OCI-LY1 (cell line): ENCODE data around the gene TMEM240.

ENCODE experiments used
- H2AFZ ChIP-seq: fragments of 200-600 bp; sonication (generic), shearing (Covaris generic); 2 replicates; pipeline ENCODE4 v1.6.0; 2014; ENCODE audit warnings: antibody characterized with exemption, mild to moderate bottlenecking, low read length
- H3F3A ChIP-seq: fragments of 200-600 bp; sonication (generic), shearing (Covaris generic); 2 replicates; pipeline ENCODE4 v1.6.0; 2014; ENCODE audit warnings: mild to moderate bottlenecking, antibody characterized with exemption, low read length, moderate library complexity; ENCODE audit not compliant: insufficient read depth
- H3K27ac ChIP-seq: fragments of 200-600 bp; sonication (generic); 2 replicates; pipeline ENCODE4 v1.5.1; 2014; ENCODE audit warnings: low read length, mixed run types, mild to moderate bottlenecking, low read depth; ENCODE audit not compliant: poor library complexity, severe bottlenecking
- H3K27me3 ChIP-seq: fragments of 200-600 bp; sonication (generic); 2 replicates; pipeline ENCODE4 v1.6.0; 2014; ENCODE audit warnings: antibody characterized with exemption, mild to moderate bottlenecking, low read length, moderate library complexity; ENCODE audit not compliant: insufficient read depth
- H3K36me3 ChIP-seq: fragments of 200-600 bp; sonication (generic); 2 replicates; pipeline ENCODE4 v1.6.1; 2014; ENCODE audit warnings: mild to moderate bottlenecking, antibody characterized with exemption, low read length, moderate library complexity, mixed read lengths; ENCODE audit not compliant: insufficient read depth
- H3K4me1 ChIP-seq: fragments of 200-600 bp; sonication (generic); 2 replicates; pipeline ENCODE4 v1.5.1; 2014; ENCODE audit warnings: mild to moderate bottlenecking, low read length, moderate library complexity; ENCODE audit not compliant: insufficient read depth, severe bottlenecking
- H3K4me2 ChIP-seq: fragments of 200-600 bp; sonication (generic), shearing (Covaris generic); 2 replicates; pipeline ENCODE4 v1.6.1; 2014; ENCODE audit warnings: low read length
- H3K4me3 ChIP-seq: fragments of 200-600 bp; sonication (generic); 2 replicates; pipeline ENCODE4 v1.5.1; 2014; ENCODE audit warnings: low read length, low read depth, mild to moderate bottlenecking, mixed read lengths; ENCODE audit not compliant: poor library complexity, severe bottlenecking
- H3K79me2 ChIP-seq: fragments of 200-600 bp; shearing (Covaris generic); 2 replicates; pipeline ENCODE4 v1.6.1; 2016; ENCODE audit warnings: mixed run types, low read length, mixed read lengths; ENCODE audit not compliant: insufficient read depth
- H3K9ac ChIP-seq: fragments of 200-600 bp; sonication (generic), shearing (Covaris generic); 2 replicates; pipeline ENCODE4 v1.6.1; 2014; ENCODE audit warnings: mild to moderate bottlenecking, low read length, mixed read lengths
- H3K9me2 ChIP-seq: fragments of 200-600 bp; sonication (generic), shearing (Covaris generic); 2 replicates; pipeline ENCODE4 v1.6.1; 2014; ENCODE audit warnings: low read depth, mild to moderate bottlenecking, low read length, mixed read lengths
- H3K9me3 ChIP-seq: fragments of 200-600 bp; shearing (Covaris generic); 2 replicates; pipeline ENCODE4 v1.6.1; 2014; ENCODE audit warnings: low read length, mixed read lengths
- H4K20me1 ChIP-seq: fragments of 200-600 bp; sonication (generic), shearing (Covaris generic); 2 replicates; pipeline ENCODE4 v1.6.0; 2016; ENCODE audit warnings: mild to moderate bottlenecking, low read length; ENCODE audit not compliant: insufficient read depth
- CTCF ChIP-seq: fragments of 200-600 bp; sonication (generic), shearing (Covaris generic); IDR thresholded peaks from 2 replicates; pipeline ENCODE4 v1.5.1; 2017; ENCODE audit warnings: mild to moderate bottlenecking, antibody characterized with exemption, low read length, moderate library complexity, mixed read lengths
- EZH2 ChIP-seq: fragments of 200-600 bp; sonication (generic), shearing (Covaris generic); IDR thresholded peaks from 2 replicates; pipeline ENCODE4 v1.8.0; 2017; ENCODE audit warnings: borderline replicate concordance, mixed run types, mild to moderate bottlenecking, antibody characterized with exemption, low read length, moderate library complexity, mixed read lengths

The TMEM240 gene

GRCh38 chr1:1544544-1544943 lies 4.1 kb upstream of the TMEM240 start:
- no peak overlapping the region for H3K4me3 ChIP-seq
- no peaks in the 10 kb centered on the region for H3K9me2 ChIP-seq
- H2AFZ ChIP-seq, result no peak overlapping the region
- H3K9ac ChIP-seq, result no peak overlapping the region
- H3K4me2 ChIP-seq, result no peak overlapping the region
- no peaks in the 10 kb centered on the region for H3K9me3 ChIP-seq
- H3K36me3 ChIP-seq, result peaks cover 27% of the 10 kb centered on the region
- H3K4me1 ChIP-seq, result no peaks in the 10 kb centered on the region
- no peaks in the 10 kb centered on the region for H3F3A ChIP-seq
- H3K27me3 ChIP-seq, result no peaks in the 10 kb centered on the region
- TF ChIP-seq EZH2 (no peak), CTCF (no peak)
- no peaks in the 10 kb centered on the region for H4K20me1 ChIP-seq
- H3K79me2 ChIP-seq, result no peaks in the 10 kb centered on the region
- H3K27ac ChIP-seq, result no peak overlapping the region

- H3K36me3 ChIP-seq, result peaks cover 27% of the 10 kb centered on the region
- no peaks in the 10 kb centered on the region for H4K20me1 ChIP-seq
- no peaks in the 10 kb centered on the region for H3K79me2 ChIP-seq
- H3K4me2 ChIP-seq, result no peak overlapping the region
- H3K4me3 ChIP-seq, result no peak overlapping the region
- H3F3A ChIP-seq, result no peaks in the 10 kb centered on the region
- H2AFZ ChIP-seq, result no peak overlapping the region
- TF ChIP-seq CTCF, result no peak
- no peak for TF ChIP-seq EZH2
- H3K4me1 ChIP-seq, result no peaks in the 10 kb centered on the region
- no peaks in the 10 kb centered on the region for H3K9me3 ChIP-seq
- H3K27ac ChIP-seq, result no peak overlapping the region
- H3K9ac ChIP-seq, result no peak overlapping the region
- H3K9me2 ChIP-seq, result no peaks in the 10 kb centered on the region
- H3K27me3 ChIP-seq, result no peaks in the 10 kb centered on the region; the same call in 1 of the 2 replicates
These were observed 3.3 kb upstream of the TMEM240 start for GRCh38 chr1:1543706-1544099.

GRCh38 chr1:1542766-1543705 lies 2.6 kb upstream of the TMEM240 start:
- no peaks in the 10 kb centered on the region for H3K79me2 ChIP-seq
- no peaks in the 10 kb centered on the region for H3F3A ChIP-seq
- H3K27ac ChIP-seq, result no peak overlapping the region
- H3K27me3 ChIP-seq, result no peaks in the 10 kb centered on the region; the same call in 1 of the 2 replicates
- H4K20me1 ChIP-seq, result no peaks in the 10 kb centered on the region
- H3K4me1 ChIP-seq, result no peaks in the 10 kb centered on the region
- H3K9ac ChIP-seq, result no peak overlapping the region
- H3K36me3 ChIP-seq, result peaks cover 27% of the 10 kb centered on the region
- TF ChIP-seq CTCF, result no peak
- no peak for TF ChIP-seq EZH2
- no peak overlapping the region for H3K4me3 ChIP-seq
- H3K4me2 ChIP-seq, result no peak overlapping the region
- no peaks in the 10 kb centered on the region for H3K9me3 ChIP-seq
- no peaks in the 10 kb centered on the region for H3K9me2 ChIP-seq
- H2AFZ ChIP-seq, result no peak overlapping the region
